Liver (tissue), 9 donors: ENCODE results near the gene ULBP1. TPM values are rescaled to one million over a fixed set of nuclear protein-coding genes. Genes with fewer than 3 reads are reported as not detected.

Source experiments
- DNase-seq: peaks from one replicate; pipeline ENCODE4 v3.0.0-alpha.2; 2017; ENCODE audit warnings: low spot score
- H3K27ac ChIP-seq, 2 donors: one replicate each; pipeline ENCODE4 v1.7.0; 2013; ENCODE audit warnings: inconsistent platforms in 2 of 2, low read length in 2 of 2, control low read depth in 1 of 2, low read depth in 1 of 2, mild to moderate bottlenecking in 1 of 2
- H3K27me3 ChIP-seq, 4 donors: one replicate each; pipeline versions ENCODE4 v1.6.1 to v1.7.0; 2013; ENCODE audit warnings: low read length in 3 of 4, inconsistent platforms in 1 of 4, mild to moderate bottlenecking in 1 of 4, moderate library complexity in 1 of 4; ENCODE audit not compliant: control insufficient read depth in 4 of 4, insufficient read depth in 4 of 4
- H3K36me3 ChIP-seq, 4 donors: one replicate each; pipeline versions ENCODE4 v1.6.1 to v1.7.0; 2013; ENCODE audit warnings: low read length in 3 of 4, mild to moderate bottlenecking in 3 of 4, low read depth in 1 of 4, moderate library complexity in 1 of 4; ENCODE audit not compliant: control insufficient read depth in 4 of 4, insufficient read depth in 3 of 4
- H3K4me1 ChIP-seq, 4 donors: one replicate each; pipeline versions ENCODE4 v1.6.1 to v1.7.0; 2013; ENCODE audit warnings: low read length in 3 of 4, mild to moderate bottlenecking in 3 of 4, moderate library complexity in 1 of 4; ENCODE audit not compliant: control insufficient read depth in 4 of 4, insufficient read depth in 4 of 4
- H3K4me3 ChIP-seq, 3 donors: one replicate each; pipeline versions ENCODE4 v1.6.1 to v1.7.0; 2013; ENCODE audit warnings: low read length in 3 of 3, control low read depth in 1 of 3, low read depth in 1 of 3, mild to moderate bottlenecking in 1 of 3
- H3K9ac ChIP-seq, 2 donors: one replicate each; pipeline ENCODE4 v1.7.0; 2013; ENCODE audit warnings: low read length in 2 of 2, mild to moderate bottlenecking in 2 of 2, moderate library complexity in 2 of 2, control low read depth in 1 of 2, low read depth in 1 of 2
- H3K9me3 ChIP-seq, 4 donors: one replicate each; pipeline versions ENCODE4 v1.6.1 to v1.7.0; 2013; ENCODE audit warnings: low read length in 3 of 4; ENCODE audit not compliant: control insufficient read depth in 4 of 4
- EGR1 ChIP-seq, 2 donors: IDR thresholded peaks; 2 replicates each; pipeline ENCODE4 v1.6.1; 2016 to 2018; ENCODE audit warnings: antibody characterized with exemption in 2 of 2, low read depth in 2 of 2
- FOXA1 ChIP-seq: IDR thresholded peaks from 2 replicates; pipeline ENCODE4 v1.6.1; 2016; ENCODE audit warnings: antibody characterized with exemption
- FOXA2 ChIP-seq: IDR thresholded peaks from 2 replicates; pipeline ENCODE4 v1.6.1; 2016; ENCODE audit warnings: antibody characterized with exemption
- GABPA ChIP-seq, 2 donors: IDR thresholded peaks in 1 of 2; conservative IDR thresholded peaks in 1 of 2; 2 replicates each; pipeline ENCODE4 v1.6.1; 2016; ENCODE audit warnings: antibody characterized with exemption in 2 of 2, mild to moderate bottlenecking in 1 of 2, moderate library complexity in 1 of 2
- HNF4A ChIP-seq, 2 donors: conservative IDR thresholded peaks; 2 replicates each; pipeline ENCODE4 v1.6.1; 2016; ENCODE audit warnings: antibody characterized with exemption in 2 of 2, mild to moderate bottlenecking in 2 of 2
- HNF4G ChIP-seq: IDR thresholded peaks from 2 replicates; pipeline ENCODE4 v1.6.1; 2016; ENCODE audit warnings: antibody characterized with exemption
- JUND ChIP-seq, 2 donors: IDR thresholded peaks; 2 replicates each; pipeline ENCODE4 v1.6.1; 2016; ENCODE audit warnings: antibody characterized with exemption in 2 of 2
- NR2F2 ChIP-seq: IDR thresholded peaks from 2 replicates; pipeline ENCODE4 v1.6.1; 2016; ENCODE audit warnings: antibody characterized with exemption
- RAD21 ChIP-seq, 2 donors: IDR thresholded peaks; 2 replicates each; pipeline ENCODE4 v1.6.1; 2016; ENCODE audit warnings: antibody characterized with exemption in 2 of 2, mild to moderate bottlenecking in 2 of 2
- RXRA ChIP-seq, 2 donors: IDR thresholded peaks; 2 replicates each; pipeline ENCODE4 v1.6.1; 2017 to 2018; ENCODE audit warnings: antibody characterized with exemption in 2 of 2, mild to moderate bottlenecking in 1 of 2
- SP1 ChIP-seq: IDR thresholded peaks from 2 replicates; pipeline ENCODE4 v1.6.1; 2018; ENCODE audit warnings: antibody characterized with exemption, mild to moderate bottlenecking
- TAF1 ChIP-seq: conservative IDR thresholded peaks from 2 replicates; pipeline ENCODE4 v1.6.1; 2016; ENCODE audit warnings: antibody characterized with exemption, mild to moderate bottlenecking
- YY1 ChIP-seq: IDR thresholded peaks from 2 replicates; pipeline ENCODE4 v1.6.1; 2016; ENCODE audit warnings: antibody characterized with exemption, mild to moderate bottlenecking
- WGBS: extraction: QIAGEN DNeasy Blood & Tissue Kit; methylation state at CpG from one replicate; pipeline ENCODE4 v1.1.7; 2013; 5-methylcytosine and 5-hydroxymethylcytosine counted together
- polyA plus RNA-seq, 2 donors: library from polyadenylated mRNA; stranded (reverse) in 1 of 2; unstranded in 1 of 2; fragments of 200-250 nt in 1 of 2; fragments of >200 nt in 1 of 2; fragmentation: Nextera tagmentation in 1 of 2; extraction: Ambion mirVana in 1 of 2; gene quantifications; one replicate each; pipeline versions ENCODE4 v1.2.1 to v1.2.3, GENCODE V29; 2013 to 2015
- total RNA-seq, 2 donors: library from RNA; depleted of rRNA; stranded (reverse); fragments of >200 nt; gene quantifications; one replicate each; pipeline ENCODE4 v1.2.3, GENCODE V29; 2014
- TF ChIP-seq, protein P1 (sequence below): IDR thresholded peaks from 2 replicates; pipeline ENCODE4 v1.6.1; 2016; ENCODE audit warnings: antibody characterized with exemption
- TF ChIP-seq, protein P2 (sequence below): IDR thresholded peaks from 2 replicates; pipeline ENCODE4 v1.6.1; 2016; ENCODE audit warnings: antibody characterized with exemption
- TF ChIP-seq, protein P3 (sequence below): IDR thresholded peaks from 2 replicates; pipeline ENCODE4 v1.6.1; 2016; ENCODE audit warnings: antibody characterized with exemption
- TF ChIP-seq, protein P4 (sequence below): fragments of 150-350 bp; IDR thresholded peaks from 2 replicates; pipeline ENCODE4 v1.5.1; 2017; ENCODE audit warnings: improper control_type of control experiment, low read depth, low read length; ENCODE audit not compliant: missing input control
- TF ChIP-seq, protein P5 (sequence below): IDR thresholded peaks from 2 replicates; pipeline ENCODE4 v1.6.1; 2016; ENCODE audit warnings: antibody characterized with exemption, mild to moderate bottlenecking
- donor health status: healthy.
- donor health status: healthy.
- donor health status: healthy.
- donor health status: healthy.
- donor health status: healthy.

ULBP1 gene
- total and polyA plus RNA-seq, 4 donors: under 0.01 to 0.05 (median 0.03) TPM; not detected in 1

DNA sequence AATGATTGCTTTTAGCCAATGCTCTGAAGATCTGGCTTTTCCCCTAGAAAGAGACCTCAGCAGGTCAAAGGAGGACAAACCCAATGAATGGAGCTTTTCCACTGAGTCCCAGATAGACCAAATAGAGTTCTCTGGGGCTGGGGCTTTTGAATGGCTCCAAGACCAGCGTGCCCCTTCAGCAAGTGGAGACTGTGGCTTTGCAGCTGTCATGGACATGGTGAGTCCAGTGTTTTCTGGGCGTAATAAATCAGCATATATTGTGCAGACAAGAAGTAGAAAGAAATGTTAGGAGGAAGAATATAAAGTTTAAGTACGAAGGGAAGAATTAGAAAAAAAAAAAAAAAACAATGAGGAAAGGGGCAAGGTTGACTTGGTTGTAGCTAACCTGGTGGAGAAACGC lies 28.1 kb downstream of the ULBP1 start:
- Histone ChIP-seq H3K4me1 (peaks cover 0 to 16% (median 9%) of the 10 kb centered on the region in 4 donors), H3K36me3 (no peaks in the 10 kb centered on the region), H3K27me3 (peaks cover 0 to 25% (median 14%) of the 10 kb centered on the region in 4 donors), H3K27ac (no peak overlapping the region), H3K9ac (no peak overlapping the region), H3K9me3 (peaks cover 0 to 7% (median 4%) of the 10 kb centered on the region in 4 donors), H3K4me3 (no peak overlapping the region)
- no peak for DNase-seq
- 33% methylated on average over 4 of the region's 4 CpGs for WGBS
- no peak for TF ChIP-seq EGR1 (IDR thresholded peaks at IDR 0.05; ENCODE audit: low read depth in 2 of 2)
- TF ChIP-seq GABPA (IDR thresholded peaks at IDR 0.05 in 1 of 2, conservative IDR thresholded peaks at IDR 0.05 in 1 of 2): no peak
- TF ChIP-seq, protein P1, sequence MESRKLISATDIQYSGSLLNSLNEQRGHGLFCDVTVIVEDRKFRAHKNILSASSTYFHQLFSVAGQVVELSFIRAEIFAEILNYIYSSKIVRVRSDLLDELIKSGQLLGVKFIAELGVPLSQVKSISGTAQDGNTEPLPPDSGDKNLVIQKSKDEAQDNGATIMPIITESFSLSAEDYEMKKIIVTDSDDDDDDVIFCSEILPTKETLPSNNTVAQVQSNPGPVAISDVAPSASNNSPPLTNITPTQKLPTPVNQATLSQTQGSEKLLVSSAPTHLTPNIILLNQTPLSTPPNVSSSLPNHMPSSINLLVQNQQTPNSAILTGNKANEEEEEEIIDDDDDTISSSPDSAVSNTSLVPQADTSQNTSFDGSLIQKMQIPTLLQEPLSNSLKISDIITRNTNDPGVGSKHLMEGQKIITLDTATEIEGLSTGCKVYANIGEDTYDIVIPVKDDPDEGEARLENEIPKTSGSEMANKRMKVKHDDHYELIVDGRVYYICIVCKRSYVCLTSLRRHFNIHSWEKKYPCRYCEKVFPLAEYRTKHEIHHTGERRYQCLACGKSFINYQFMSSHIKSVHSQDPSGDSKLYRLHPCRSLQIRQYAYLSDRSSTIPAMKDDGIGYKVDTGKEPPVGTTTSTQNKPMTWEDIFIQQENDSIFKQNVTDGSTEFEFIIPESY: no peak
- TF ChIP-seq, protein P2, sequence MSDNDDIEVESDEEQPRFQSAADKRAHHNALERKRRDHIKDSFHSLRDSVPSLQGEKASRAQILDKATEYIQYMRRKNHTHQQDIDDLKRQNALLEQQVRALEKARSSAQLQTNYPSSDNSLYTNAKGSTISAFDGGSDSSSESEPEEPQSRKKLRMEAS: no peak
- no peak for TF ChIP-seq JUND (IDR thresholded peaks at IDR 0.05)
- no peak for TF ChIP-seq NR2F2
- TF ChIP-seq TAF1: no peak
- no peak for TF ChIP-seq FOXA2
- TF ChIP-seq SP1: no peak
- no peak for TF ChIP-seq RXRA (IDR thresholded peaks at IDR 0.05)
- no peak for TF ChIP-seq YY1
- no peak for TF ChIP-seq HNF4G
- TF ChIP-seq, protein P3, sequence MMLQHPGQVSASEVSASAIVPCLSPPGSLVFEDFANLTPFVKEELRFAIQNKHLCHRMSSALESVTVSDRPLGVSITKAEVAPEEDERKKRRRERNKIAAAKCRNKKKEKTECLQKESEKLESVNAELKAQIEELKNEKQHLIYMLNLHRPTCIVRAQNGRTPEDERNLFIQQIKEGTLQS: no peak
- TF ChIP-seq FOXA1: no peak
- TF ChIP-seq HNF4A (conservative IDR thresholded peaks at IDR 0.05): no peak
- TF ChIP-seq, protein P4, sequence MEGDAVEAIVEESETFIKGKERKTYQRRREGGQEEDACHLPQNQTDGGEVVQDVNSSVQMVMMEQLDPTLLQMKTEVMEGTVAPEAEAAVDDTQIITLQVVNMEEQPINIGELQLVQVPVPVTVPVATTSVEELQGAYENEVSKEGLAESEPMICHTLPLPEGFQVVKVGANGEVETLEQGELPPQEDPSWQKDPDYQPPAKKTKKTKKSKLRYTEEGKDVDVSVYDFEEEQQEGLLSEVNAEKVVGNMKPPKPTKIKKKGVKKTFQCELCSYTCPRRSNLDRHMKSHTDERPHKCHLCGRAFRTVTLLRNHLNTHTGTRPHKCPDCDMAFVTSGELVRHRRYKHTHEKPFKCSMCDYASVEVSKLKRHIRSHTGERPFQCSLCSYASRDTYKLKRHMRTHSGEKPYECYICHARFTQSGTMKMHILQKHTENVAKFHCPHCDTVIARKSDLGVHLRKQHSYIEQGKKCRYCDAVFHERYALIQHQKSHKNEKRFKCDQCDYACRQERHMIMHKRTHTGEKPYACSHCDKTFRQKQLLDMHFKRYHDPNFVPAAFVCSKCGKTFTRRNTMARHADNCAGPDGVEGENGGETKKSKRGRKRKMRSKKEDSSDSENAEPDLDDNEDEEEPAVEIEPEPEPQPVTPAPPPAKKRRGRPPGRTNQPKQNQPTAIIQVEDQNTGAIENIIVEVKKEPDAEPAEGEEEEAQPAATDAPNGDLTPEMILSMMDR: no peak
- TF ChIP-seq, protein P5, sequence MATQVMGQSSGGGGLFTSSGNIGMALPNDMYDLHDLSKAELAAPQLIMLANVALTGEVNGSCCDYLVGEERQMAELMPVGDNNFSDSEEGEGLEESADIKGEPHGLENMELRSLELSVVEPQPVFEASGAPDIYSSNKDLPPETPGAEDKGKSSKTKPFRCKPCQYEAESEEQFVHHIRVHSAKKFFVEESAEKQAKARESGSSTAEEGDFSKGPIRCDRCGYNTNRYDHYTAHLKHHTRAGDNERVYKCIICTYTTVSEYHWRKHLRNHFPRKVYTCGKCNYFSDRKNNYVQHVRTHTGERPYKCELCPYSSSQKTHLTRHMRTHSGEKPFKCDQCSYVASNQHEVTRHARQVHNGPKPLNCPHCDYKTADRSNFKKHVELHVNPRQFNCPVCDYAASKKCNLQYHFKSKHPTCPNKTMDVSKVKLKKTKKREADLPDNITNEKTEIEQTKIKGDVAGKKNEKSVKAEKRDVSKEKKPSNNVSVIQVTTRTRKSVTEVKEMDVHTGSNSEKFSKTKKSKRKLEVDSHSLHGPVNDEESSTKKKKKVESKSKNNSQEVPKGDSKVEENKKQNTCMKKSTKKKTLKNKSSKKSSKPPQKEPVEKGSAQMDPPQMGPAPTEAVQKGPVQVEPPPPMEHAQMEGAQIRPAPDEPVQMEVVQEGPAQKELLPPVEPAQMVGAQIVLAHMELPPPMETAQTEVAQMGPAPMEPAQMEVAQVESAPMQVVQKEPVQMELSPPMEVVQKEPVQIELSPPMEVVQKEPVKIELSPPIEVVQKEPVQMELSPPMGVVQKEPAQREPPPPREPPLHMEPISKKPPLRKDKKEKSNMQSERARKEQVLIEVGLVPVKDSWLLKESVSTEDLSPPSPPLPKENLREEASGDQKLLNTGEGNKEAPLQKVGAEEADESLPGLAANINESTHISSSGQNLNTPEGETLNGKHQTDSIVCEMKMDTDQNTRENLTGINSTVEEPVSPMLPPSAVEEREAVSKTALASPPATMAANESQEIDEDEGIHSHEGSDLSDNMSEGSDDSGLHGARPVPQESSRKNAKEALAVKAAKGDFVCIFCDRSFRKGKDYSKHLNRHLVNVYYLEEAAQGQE: no peak
- no peak for TF ChIP-seq RAD21 (IDR thresholded peaks at IDR 0.05)
